ENCODE measurements around the gene MYH14.

The MYH14 gene
- total RNA-seq: 0 to 5.5 (median 0) reads per million in 17 experiments

GRCh38 chr19:50203281-50204080 lies at the start of gene MYH14:
Gene MYH14, plus strand, starts transcription at chr19:50203622. Its CDS starts 6,744 bp downstream, at chr19:50210366.
- peak; percentile 28 to 66 (median 46) for DNase-seq

- no peak for DNase-seq
Observed at GRCh38 chr19:50154529-50154928, 48.9 kb upstream of the MYH14 start.

- DNase-seq: no peak
Observed at GRCh38 chr19:50155520-50156109, 47.8 kb upstream of the MYH14 start.

GRCh38 chr19:50158577-50158976 lies 44.8 kb upstream of the MYH14 start:
- no peak for DNase-seq

- DNase-seq: no peak
Observed at GRCh38 chr19:50159078-50159477, 44.3 kb upstream of the MYH14 start.

- no peak for DNase-seq
Observed at GRCh38 chr19:50162988-50163387, 40.4 kb upstream of the MYH14 start, which contains the start of gene IZUMO2. Gene IZUMO2, minus strand, starts transcription at chr19:50163281. Its CDS starts 87 bp downstream, at chr19:50163194.

GRCh38 chr19:50167314-50167721 lies 36.1 kb upstream of the MYH14 start:
- DNase-seq: no peak

- no peak for DNase-seq
Observed at GRCh38 chr19:50171752-50172151, 31.7 kb upstream of the MYH14 start.

- no peak for DNase-seq
Observed at GRCh38 chr19:50172726-50173125, 30.7 kb upstream of the MYH14 start.

GRCh38 chr19:50173127-50173526 lies 30.3 kb upstream of the MYH14 start:
- DNase-seq: no peak

GRCh38 chr19:50174100-50174793 lies 29.2 kb upstream of the MYH14 start:
- no peak for DNase-seq

- no peak for DNase-seq
Observed at GRCh38 chr19:50175924-50176323, 27.5 kb upstream of the MYH14 start.

- DNase-seq: no peak
Observed at GRCh38 chr19:50176775-50177174, 26.6 kb upstream of the MYH14 start.

GRCh38 chr19:50178320-50178719 lies 25.1 kb upstream of the MYH14 start:
- no peak for DNase-seq

- no peak for DNase-seq
Observed at GRCh38 chr19:50178859-50179537, 24.4 kb upstream of the MYH14 start.

GRCh38 chr19:50181121-50181520 lies 22.3 kb upstream of the MYH14 start:
- DNase-seq: no peak

- DNase-seq: no peak
Observed at GRCh38 chr19:50184196-50184595, 19.2 kb upstream of the MYH14 start.

- DNase-seq: no peak
Observed at GRCh38 chr19:50187937-50188336, 15.5 kb upstream of the MYH14 start.

GRCh38 chr19:50189331-50189730 lies 14.1 kb upstream of the MYH14 start:
- no peak for DNase-seq

GRCh38 chr19:50190439-50190891 lies 13.0 kb upstream of the MYH14 start:
- no peak for DNase-seq

- no peak for DNase-seq
Observed at GRCh38 chr19:50191216-50191615, 12.2 kb upstream of the MYH14 start.

- DNase-seq: no peak
Observed at GRCh38 chr19:50192463-50193211, 10.8 kb upstream of the MYH14 start.
